Stimulated activated CD4-positive, alpha-beta T cell treated with anti-CD3 and anti-CD28 coated beads, Interleukin-12 subunit alpha, Interleukin-12 subunit beta, amount 100 ng/mL, for 24 hours (primary cell): ENCODE results near the gene ACVR2B.

Source experiments
- DNase-seq, 2 experiments: peaks; one replicate each; pipeline ENCODE4 v3.0.0-alpha.2; 2020; ENCODE audit warnings: low read depth in 2 of 2

Gene ACVR2B

DNA sequence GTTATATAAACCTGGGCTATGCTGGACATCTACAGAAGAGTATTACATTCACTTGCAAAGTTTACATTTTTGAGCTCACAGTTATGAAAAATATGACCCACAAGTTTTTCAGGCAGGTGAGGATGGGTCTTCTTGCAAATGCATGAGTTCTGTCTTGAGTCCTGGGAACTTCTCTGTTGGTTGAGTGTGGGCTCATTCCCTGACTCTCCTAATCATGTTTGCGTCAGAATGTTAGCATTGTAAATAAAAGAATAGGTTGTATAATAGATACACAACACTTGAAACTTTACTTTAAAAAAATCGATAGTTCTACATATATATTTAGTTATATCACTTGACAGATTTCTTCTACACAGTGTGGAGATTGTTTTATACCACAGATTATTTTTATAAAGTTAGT, 35.3 kb downstream of the ACVR2B start:
- DNase-seq: no peak

DNA sequence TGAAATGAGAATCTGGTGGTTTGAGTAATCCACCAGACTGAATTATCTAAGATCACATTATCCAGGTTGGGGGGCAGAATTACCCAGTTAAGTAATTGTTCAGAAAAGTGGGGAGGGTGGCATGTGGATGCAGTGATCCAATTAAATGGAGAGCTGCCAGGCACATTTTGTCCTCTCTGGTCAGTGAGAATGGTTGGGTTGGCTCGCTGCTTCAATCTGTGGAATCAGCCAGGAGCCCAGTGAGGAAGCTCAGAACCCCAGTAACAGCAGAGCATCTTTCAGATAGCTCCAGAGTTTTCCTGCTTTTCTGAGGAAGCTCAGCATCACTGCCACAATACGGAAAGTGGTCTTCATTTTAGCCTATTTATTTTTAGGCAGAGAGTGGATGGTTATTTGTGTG, 36.1 kb downstream of the ACVR2B start:
- no peak for DNase-seq

DNA sequence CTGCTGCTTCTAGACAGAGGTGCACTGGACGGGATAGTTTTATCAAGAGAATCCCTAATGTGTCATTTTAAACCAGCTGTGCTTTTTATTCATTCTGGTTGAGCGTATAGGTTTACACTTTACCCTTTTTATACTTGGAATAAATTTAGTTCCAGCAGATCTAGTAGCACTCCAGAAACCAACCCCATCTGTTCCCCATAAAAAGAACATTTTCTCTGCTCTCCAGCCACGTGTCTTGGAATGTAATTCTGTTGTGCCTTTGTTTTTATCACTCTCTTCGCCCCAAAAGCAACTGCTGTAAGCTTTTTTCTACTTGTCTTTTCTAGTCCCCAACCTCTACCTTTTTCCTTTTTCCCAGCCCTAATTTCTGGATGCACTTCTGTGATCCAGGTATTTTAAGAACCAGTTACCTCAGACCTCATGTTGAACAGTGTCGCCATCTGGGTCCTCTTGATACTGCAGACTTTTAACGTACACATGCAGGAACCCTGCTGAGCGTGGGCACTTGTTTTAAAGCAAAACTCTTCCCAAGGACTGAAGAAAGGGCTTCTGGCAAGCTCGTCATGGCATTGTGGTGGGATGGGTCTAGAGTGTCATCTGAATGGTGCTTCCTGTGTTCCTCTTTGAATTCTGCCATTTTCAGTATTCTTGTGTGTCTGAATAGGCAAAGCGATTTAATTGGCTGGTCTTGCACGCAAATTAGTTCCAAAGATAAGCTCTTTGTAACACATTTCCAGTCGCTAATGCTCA, 36.8 kb downstream of the ACVR2B start:
- DNase-seq: no peak

GRCh38 chr3:38491215-38491614, 37.5 kb downstream of the ACVR2B start:
- no peak for DNase-seq

GRCh38 chr3:38493031-38493430, 39.3 kb downstream of the ACVR2B start:
- DNase-seq: no peak

- peak; percentile 88 to 94 for DNase-seq
These were observed 42.6 kb downstream of the ACVR2B start, which contains the start of gene EXOG for GRCh38 chr3:38496131-38496910. EXOG (plus strand) TSS chr3:38496340; CDS start chr3:38496368, 28 bp downstream.

- DNase-seq: no peak
These were observed 43.3 kb downstream of the ACVR2B start for GRCh38 chr3:38497031-38497430.

GRCh38 chr3:38500688-38501417, 47.2 kb downstream of the ACVR2B start:
- no peak for DNase-seq

- DNase-seq: no peak
These were observed 53.4 kb downstream of the ACVR2B start for GRCh38 chr3:38507120-38507519.

DNA sequence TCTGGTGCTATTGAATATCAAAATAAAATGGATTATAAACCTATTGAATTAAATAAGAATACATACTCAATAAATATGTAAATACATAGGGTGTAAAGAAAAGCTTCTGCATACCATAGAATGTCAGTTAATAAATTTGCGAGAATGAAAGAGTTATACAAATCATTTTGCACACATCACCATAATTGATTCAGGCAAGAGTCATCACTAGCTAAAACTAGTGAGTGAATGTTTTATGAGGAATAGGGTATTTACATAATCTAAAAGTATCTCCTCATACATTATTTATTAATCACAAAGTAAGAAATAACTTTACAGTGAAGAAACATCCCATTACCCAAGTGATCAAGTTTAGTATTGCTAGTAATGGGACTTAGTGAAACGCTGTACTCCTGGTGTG, 56.0 kb downstream of the ACVR2B start:
- DNase-seq: no peak

DNA sequence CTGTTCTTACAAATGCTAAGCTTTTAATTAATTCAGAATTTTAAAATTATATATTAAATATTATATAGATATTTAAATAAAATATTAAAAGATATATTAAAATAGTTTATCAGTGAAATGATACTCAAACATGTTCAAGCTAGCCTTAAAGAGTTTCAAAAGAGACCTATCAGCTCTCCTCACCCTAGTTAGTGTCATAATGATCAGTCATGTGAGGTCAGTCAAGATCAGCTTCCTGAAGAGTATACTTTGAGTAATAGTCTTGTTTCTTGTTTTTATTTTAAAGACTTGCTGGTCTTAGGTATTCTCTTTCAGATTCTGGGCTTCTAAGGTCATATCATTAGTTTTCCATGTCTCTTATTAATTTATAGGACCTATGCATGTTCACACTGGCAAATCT, 56.9 kb downstream of the ACVR2B start:
- DNase-seq: no peak

DNA sequence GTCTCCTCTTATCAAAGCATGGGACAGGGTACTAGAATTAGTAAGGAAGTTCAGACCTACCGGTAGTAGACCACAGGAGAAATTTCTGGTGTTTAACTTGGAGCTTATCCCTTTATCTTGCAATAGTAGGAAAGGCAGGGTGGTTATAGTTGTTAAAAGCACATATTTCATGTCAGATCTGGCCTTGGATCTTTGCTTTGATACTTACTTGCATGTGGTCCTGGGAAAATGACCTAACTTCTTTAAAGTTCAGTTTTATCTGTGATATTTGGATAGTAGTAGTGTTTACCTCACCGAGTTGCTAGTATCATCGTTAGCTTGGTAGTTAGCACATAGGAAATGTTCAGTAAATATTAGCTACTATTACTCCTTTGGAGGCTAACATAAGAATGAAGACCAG, 57.9 kb downstream of the ACVR2B start:
- no peak for DNase-seq

DNA sequence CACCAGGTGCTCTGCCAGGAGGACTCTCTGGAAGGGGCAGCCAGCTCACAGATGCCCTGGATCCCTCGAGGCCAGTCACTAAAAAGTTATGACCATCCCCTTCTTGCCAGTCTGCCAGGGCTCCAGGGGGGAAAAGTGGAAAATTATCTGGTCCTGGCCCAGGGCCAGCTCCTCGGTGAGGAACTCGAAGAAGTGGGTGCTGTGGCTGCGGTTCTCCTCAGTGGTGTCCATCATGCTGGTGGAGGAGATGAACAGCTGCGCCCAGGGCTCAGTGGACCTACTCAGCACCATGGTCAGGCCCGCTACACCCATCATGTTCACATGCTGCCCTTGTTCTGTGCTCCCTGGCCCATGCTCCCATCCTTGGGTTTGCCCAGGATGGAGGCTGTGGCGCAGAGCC, 61.7 kb downstream of the ACVR2B start:
- DNase-seq: no peak

GRCh38 chr3:38516669-38517068, 63.0 kb downstream of the ACVR2B start:
- no peak for DNase-seq

- no peak for DNase-seq
These were observed 65.3 kb downstream of the ACVR2B start for GRCh38 chr3:38519000-38519399.

- no peak for DNase-seq
These were observed 66.0 kb downstream of the ACVR2B start for GRCh38 chr3:38519651-38520050.

DNA sequence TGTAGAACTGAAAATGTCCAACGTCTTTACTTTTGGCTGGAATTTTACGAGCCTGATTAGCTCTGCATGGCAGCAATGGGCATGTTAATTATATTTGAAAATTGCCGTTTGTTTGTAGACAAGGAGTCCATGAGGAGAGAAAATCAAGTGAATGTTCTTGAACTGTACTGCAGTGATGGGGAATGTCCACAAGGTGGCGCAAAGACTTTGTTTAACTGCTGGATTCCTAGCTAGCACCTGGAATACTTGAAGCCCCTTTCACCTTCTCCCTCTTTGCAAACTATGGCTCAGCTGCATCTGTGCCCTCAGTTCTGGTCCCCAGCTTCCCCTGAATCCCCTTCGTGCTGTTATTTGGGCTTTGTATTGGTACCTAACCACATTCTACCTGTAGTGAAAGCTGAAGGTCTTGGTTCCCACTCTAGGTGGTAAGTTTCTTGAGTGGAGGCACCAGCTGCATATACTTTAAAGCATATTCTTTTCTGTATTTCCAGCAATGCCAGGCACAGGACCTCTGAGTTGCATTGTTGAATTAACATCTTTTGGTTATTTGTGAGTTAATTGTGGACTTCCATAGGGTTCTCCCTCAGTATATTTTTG, 67.8 kb downstream of the ACVR2B start:
- DNase-seq: peak; percentile 20 to 54

DNA sequence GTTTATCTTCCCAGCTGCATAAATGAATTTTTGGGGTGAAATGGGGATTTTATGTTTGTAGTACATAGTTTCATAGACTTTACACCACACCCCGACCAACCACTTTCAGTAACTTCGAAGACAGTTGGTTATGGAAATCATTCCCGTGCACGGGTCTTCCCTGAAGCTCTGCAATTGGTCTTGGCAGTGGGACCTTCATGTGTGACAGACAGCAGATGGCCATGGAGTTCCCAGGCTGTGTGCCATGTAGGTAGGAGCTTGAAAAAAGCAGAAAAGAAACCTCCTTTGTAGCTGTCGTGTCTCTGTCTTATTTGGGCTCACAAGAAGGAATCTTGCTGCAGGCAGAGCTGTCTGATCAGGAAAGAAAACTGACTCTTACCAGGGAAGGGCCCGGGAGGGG, 68.3 kb downstream of the ACVR2B start:
- DNase-seq: no peak

GRCh38 chr3:38524141-38524739, 70.5 kb downstream of the ACVR2B start:
- no peak for DNase-seq

- DNase-seq: no peak
These were observed 73.1 kb downstream of the ACVR2B start for GRCh38 chr3:38526792-38527191.

GRCh38 chr3:38528457-38528856, 74.8 kb downstream of the ACVR2B start:
- no peak for DNase-seq

GRCh38 chr3:38532529-38532928, 78.8 kb downstream of the ACVR2B start:
- DNase-seq: no peak
